Measurements from ENCODE around the gene PATZ1. TPM values are rescaled to one million over a fixed set of nuclear protein-coding genes. Genes with fewer than 3 reads are reported as not detected.

PATZ1 gene
- total RNA-seq, 1 experiment from 2014 or later = 120 TPM

DNA sequence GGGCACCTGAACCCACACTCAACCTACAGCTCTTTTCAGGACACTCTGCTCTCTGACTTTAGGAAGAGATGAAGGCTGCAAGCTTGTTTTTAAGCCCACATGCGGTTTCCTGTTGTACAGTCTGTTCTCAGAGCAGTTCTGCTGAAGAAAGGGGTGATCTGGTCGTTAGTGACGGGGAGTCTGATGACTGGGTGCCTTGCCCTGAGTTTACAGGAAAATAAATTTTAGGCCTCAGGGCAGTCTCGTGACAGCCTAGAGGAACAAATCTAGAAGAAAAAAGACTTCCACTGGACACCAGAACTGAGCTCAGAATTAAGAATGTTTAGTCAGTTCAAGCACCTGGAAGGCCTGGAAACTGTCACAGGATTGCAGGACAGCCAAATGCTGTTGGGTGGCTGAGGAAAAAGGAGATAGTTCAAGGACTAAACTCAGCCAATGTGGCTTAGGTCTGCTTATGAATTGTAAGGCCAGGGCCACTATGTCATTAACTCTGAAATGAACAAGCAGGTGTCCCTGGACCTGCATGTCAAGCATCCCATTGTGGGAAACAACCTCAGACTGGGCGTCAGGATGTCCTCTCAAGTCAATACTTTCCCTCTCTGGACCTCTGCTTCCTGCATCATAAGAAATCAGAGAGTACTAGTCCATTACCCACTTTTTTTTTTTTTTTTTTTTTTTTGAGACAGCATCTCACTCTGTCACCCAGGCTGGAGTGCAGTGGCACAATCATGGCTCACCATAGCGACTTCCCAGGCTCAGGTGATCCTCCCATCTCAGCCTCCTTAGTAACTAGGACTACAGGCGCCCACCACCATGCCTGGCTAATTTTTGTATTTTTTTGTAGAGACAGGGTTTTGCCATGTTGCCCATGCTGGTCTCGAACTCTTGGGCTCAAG, 59.5 kb downstream of the PATZ1 start:
- Mint-ChIP-seq H3K9me3 (no peaks in the 10 kb centered on the region), H3K4me1 (peaks cover 16 to 27% of the 10 kb centered on the region in 2 experiments), H3K4me3 (no peak overlapping the region), H3K27ac (0 out of 7 replicates have a peak overlapping the region, but pooled peaks of 1 of the 3 experiments have one; percentile 46), H3K27me3 (ENCODE audit: low read depth) (peaks cover 26% of the 10 kb centered on the region), H3K36me3 (ENCODE audit: insufficient read depth in 1 of 3, low read depth in 3 of 3) (no peaks in the 10 kb centered on the region; a peak in 1 of 7 replicates)
- Histone ChIP-seq H3K18ac (ENCODE audit: insufficient read length, low read depth, low read length) (no peak overlapping the region), H3K27me3 (ENCODE audit: insufficient read depth, low read length) (peaks cover 2% of the 10 kb centered on the region; the same call in 1 of the 2 replicates), H2AFZ (ENCODE audit: low read length) (no peak overlapping the region), H4K8ac (replicated peaks; ENCODE audit: insufficient read length, low read depth, low read length) (no peak overlapping the region), H3K27ac (ENCODE audit: insufficient read length, low read depth, low read length) (no peak overlapping the region), H2BK5ac (ENCODE audit: insufficient read length, low read length) (no peak overlapping the region), H3T11ph (ENCODE audit: low read length) (no peak overlapping the region), H2BK12ac (ENCODE audit: insufficient read length, low read depth, low read length) (no peak overlapping the region), H3K9me3 (ENCODE audit: control insufficient read depth, low read depth, low read length) (no peaks in the 10 kb centered on the region), H3K79me2 (ENCODE audit: insufficient read depth, low read length) (no peaks in the 10 kb centered on the region), H3K23ac (ENCODE audit: insufficient read length, low read depth, low read length) (no peak overlapping the region), H3K79me1 (ENCODE audit: insufficient read depth, low read depth, low read length, poor library complexity, severe bottlenecking) (no peaks in the 10 kb centered on the region), H3K9ac (ENCODE audit: extremely low read depth, insufficient read length, low read length) (no peak overlapping the region), H3K23me2 (ENCODE audit: insufficient read length, low read depth, low read length, poor library complexity, severe bottlenecking) (peaks cover 10% of the 10 kb centered on the region), H4K20me1 (ENCODE audit: control insufficient read depth, insufficient read depth, insufficient read length) (no peaks in the 10 kb centered on the region), H2BK120ac (ENCODE audit: low read depth, low read length, poor library complexity, severe bottlenecking) (no peak overlapping the region), H2BK15ac (ENCODE audit: low read depth, low read length) (no peak overlapping the region), H2AK5ac (ENCODE audit: insufficient read length, low read length) (no peak overlapping the region), H3K4me1 (ENCODE audit: insufficient read depth, low read length) (no peaks in the 10 kb centered on the region; the same call in 1 of the 2 replicates), H4K5ac (ENCODE audit: insufficient read length, low read depth, low read length) (no peak overlapping the region), H3K4ac (ENCODE audit: low read depth, low read length) (no peak overlapping the region), H4K91ac (ENCODE audit: insufficient read length, low read depth, low read length) (no peak overlapping the region), H3K56ac (ENCODE audit: insufficient read length, low read depth, low read length) (no peak overlapping the region), H2BK20ac (ENCODE audit: low read depth, low read length, poor library complexity, severe bottlenecking) (no peak overlapping the region), H3K4me2 (ENCODE audit: insufficient read depth, insufficient read length, low read length) (no peak overlapping the region), H3K14ac (ENCODE audit: insufficient read depth, low read length) (no peak overlapping the region)
- TF ChIP-seq, protein P1, sequence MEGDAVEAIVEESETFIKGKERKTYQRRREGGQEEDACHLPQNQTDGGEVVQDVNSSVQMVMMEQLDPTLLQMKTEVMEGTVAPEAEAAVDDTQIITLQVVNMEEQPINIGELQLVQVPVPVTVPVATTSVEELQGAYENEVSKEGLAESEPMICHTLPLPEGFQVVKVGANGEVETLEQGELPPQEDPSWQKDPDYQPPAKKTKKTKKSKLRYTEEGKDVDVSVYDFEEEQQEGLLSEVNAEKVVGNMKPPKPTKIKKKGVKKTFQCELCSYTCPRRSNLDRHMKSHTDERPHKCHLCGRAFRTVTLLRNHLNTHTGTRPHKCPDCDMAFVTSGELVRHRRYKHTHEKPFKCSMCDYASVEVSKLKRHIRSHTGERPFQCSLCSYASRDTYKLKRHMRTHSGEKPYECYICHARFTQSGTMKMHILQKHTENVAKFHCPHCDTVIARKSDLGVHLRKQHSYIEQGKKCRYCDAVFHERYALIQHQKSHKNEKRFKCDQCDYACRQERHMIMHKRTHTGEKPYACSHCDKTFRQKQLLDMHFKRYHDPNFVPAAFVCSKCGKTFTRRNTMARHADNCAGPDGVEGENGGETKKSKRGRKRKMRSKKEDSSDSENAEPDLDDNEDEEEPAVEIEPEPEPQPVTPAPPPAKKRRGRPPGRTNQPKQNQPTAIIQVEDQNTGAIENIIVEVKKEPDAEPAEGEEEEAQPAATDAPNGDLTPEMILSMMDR (conservative IDR thresholded peaks at IDR 0.05) = no peak
- DNase-seq = no peak
- WGBS (ENCODE audit: extremely low coverage, insufficient read length, low lambda C conversion rate) = no CpG with 5 or more reads among the region's 8 CpGs
